ENCODE results near the gene ITFG1. TPM values are rescaled to one million over a fixed set of nuclear protein-coding genes. Genes with fewer than 3 reads are reported as not detected.
"Not testable (repeated sequence)": the region's sequence is repeated elsewhere in the genome, so short reads cannot be mapped to it uniquely, and the experiment has no call there.

ITFG1 gene
- total and polyA plus RNA-seq, 3 donors from 2014 or later: 94.7 to 130 (median 121) TPM

DNA sequence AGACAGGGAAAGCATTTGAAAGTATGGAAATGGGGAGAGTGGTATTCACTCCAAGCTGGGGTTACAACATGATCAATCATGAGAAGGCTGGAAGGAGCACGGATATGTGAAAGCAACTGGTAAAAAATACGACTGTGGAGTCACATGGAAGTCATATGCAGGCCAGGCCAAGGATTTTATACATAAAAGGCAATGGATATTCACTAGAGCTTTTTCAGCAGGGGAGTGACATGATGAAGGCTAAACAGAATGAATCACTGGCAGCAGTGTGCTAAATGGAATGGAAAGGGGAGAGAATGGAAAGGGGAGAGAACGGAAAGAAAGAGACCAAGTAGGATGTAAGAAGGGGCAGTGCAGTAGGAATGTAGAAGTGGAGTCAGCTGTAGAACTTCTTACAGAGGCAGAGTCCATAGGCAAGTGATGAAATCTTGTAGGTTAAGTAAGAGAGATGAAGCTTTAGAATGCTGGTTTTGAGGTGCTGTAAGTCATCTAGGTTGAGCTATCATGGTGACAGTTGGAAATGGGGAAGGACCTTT, 304.1 kb downstream of the ITFG1 start:
- no peak for TF ChIP-seq POLR2A (IDR thresholded peaks at IDR 0.05)
- TF ChIP-seq, protein P1, sequence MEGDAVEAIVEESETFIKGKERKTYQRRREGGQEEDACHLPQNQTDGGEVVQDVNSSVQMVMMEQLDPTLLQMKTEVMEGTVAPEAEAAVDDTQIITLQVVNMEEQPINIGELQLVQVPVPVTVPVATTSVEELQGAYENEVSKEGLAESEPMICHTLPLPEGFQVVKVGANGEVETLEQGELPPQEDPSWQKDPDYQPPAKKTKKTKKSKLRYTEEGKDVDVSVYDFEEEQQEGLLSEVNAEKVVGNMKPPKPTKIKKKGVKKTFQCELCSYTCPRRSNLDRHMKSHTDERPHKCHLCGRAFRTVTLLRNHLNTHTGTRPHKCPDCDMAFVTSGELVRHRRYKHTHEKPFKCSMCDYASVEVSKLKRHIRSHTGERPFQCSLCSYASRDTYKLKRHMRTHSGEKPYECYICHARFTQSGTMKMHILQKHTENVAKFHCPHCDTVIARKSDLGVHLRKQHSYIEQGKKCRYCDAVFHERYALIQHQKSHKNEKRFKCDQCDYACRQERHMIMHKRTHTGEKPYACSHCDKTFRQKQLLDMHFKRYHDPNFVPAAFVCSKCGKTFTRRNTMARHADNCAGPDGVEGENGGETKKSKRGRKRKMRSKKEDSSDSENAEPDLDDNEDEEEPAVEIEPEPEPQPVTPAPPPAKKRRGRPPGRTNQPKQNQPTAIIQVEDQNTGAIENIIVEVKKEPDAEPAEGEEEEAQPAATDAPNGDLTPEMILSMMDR (IDR thresholded peaks at IDR 0.05): no peak
- no peaks in the 10 kb centered on the region for H3K27me3 ChIP-seq
- no peak overlapping the region for H3K4me3 ChIP-seq
- H3K36me3 ChIP-seq (ENCODE audit: low read depth, missing control alignments): no peaks in the 10 kb centered on the region
- H3K27ac ChIP-seq: no peak overlapping the region
- intact Hi-C loops (cut with DNase I; ENCODE audit: low total_unique reads): no loop called here
- 74 to 85% methylated on average over 3 of the region's 3 CpGs for WGBS, 2 donors
- H3K9me3 ChIP-seq: no peaks in the 10 kb centered on the region
- no peak for DNase-seq
- no peaks in the 10 kb centered on the region for H3K4me1 ChIP-seq

DNA sequence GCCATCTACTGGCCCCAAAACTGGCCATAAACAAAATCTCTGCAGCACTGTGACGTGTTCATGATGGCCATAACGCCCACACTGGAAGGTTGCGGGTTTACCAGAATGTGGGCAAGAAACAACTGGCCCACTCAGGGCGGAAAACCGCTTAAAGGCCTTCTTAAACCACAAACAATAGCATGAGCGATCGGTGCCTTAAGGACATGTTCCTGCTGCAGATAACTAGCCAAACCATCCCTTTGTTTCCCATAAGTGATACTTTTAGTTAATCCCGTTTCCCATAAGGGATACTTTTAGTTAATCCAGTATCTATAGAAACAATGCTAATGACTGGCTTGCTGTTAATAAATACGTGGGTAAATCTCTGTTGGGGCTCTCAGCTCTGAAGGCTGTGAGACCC, 308.4 kb downstream of the ITFG1 start:
- H3K27ac ChIP-seq; intact Hi-C loops (cut with DNase I; ENCODE audit: low total_unique reads); H3K36me3 ChIP-seq (ENCODE audit: low read depth, missing control alignments); H3K9me3 ChIP-seq; H3K27me3 ChIP-seq; H3K4me3 ChIP-seq; H3K4me1 ChIP-seq; DNase-seq: not testable (repeated sequence)
- 98 to 99% methylated on average over 9 of the region's 9 CpGs for WGBS, 2 donors

DNA sequence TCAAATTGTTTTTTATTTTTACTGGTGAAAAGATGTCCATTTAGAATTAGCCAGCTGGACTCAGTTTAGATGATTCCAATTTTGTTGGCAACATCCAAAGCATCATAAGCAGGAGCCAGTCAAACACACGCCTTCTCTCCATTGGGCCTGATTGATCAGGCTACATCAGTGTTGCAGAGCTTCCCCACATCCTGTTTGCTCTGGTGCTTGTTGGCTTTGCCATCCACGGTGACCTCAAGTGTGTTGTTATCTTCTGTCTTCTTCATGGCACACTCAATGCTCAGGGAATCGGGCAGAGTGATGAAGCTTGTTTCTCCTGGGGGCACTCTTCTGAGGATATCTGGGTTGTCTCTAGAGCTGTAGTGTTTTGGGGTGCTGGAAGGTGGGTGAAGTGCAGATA, 310.8 kb downstream of the ITFG1 start:
- Histone ChIP-seq H3K9me3 (no peaks in the 10 kb centered on the region), H3K27me3 (no peaks in the 10 kb centered on the region), H3K4me1 (no peaks in the 10 kb centered on the region), H3K36me3 (ENCODE audit: low read depth, missing control alignments) (no peaks in the 10 kb centered on the region), H3K27ac (no peak overlapping the region), H3K4me3 (no peak overlapping the region)
- intact Hi-C loops (cut with DNase I; ENCODE audit: low total_unique reads): no loop called here
- TF ChIP-seq, protein P1 (IDR thresholded peaks at IDR 0.05): no peak
- no peak for TF ChIP-seq POLR2A (IDR thresholded peaks at IDR 0.05)
- 94 to 100% methylated on average over 3 of the region's 3 CpGs for WGBS, 2 donors
- no peak for DNase-seq

DNA sequence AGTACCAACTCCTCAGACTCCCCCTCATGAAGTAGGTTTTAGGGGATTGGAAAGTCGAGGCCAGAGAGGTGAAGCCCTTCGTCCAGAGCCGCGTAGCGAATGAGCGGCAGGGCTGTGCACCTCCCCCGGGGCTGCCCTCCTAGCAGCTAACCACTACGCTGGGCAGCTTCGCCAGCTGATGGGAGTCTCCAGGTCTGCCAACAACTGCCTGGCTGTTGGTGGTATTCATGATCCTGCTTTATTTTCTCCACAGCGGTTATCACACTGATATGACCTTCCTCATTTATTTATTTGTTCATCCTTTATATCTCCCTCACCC, 316.3 kb downstream of the ITFG1 start:
- DNase-seq: no peak

DNA sequence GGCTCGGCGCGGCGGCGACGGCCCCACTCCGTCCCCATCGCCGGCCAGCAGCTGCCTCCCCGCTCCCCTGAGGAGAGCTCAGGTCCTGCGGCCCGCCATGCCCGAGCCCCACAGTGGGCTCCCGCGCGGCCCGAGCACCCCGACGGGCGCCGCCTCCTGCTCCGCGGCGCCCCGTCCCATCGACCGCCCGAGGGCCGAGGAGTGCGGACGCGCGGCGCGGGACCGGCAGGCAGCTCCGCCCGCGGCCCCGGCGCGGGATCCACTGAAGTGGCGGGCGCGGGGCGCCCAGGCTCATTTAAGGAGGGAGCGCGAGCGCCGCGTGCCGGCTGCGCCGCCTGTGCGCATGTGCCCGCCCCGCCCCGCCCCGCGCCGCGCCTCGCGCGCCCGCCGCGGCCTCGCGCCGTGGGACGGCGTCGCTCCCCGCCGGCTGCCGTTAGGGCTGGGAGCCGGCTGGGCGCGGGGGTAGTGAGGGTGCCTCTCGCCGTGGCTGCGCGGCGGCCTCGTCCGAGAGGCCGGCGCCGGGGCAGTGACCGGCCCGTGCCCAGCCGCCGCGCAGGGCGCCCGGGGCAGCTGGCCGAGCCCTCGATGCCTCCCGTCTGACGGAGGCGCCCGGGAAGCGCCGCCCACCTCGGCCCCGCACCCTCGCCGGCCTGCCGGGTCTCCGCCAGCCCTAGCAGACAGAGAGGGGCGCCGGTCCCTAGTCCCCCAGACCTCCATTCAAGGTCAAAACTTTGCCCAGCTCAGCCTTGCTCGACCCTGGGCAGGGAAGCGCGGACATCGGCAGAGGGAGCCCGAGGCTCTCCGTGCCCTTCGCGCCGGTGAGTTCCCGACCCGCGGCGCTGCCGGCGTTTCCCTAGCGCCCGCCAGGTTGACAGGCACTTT, 316.9 kb downstream of the ITFG1 start, which contains the start of gene NETO2:
TSS of gene NETO2 (minus strand) at position 269 of the 882 bp plus-strand sequence. CDS start 333 bp downstream, outside the sequence.
- Histone ChIP-seq H3K27ac (peak within 1 kb of the TSS; percentile 26 to 82), H3K4me1 (no peaks in the 10 kb centered on the region), H3K4me3 (peak within 1 kb of the TSS; percentile 60 to 67), H3K36me3 (ENCODE audit: low read depth, missing control alignments) (no peaks in the 10 kb centered on the region), H3K27me3 (no peaks in the 10 kb centered on the region), H3K9me3 (no peaks in the 10 kb centered on the region)
- TF ChIP-seq POLR2A (IDR thresholded peaks at IDR 0.05): no peak
- TF ChIP-seq, protein P1 (IDR thresholded peaks at IDR 0.05): peak; percentile 36 to 58 (median 37)
- intact Hi-C loops (cut with DNase I; ENCODE audit: low total_unique reads): loop anchor here (10.0 kb wide), 1 partner anchor 911 kb away; no protein-coding TSS in a partner anchor
- WGBS, 2 donors: 1 to 10% methylated on average over 2 to 29 of the region's 130 CpGs
- peak; percentile 71 for DNase-seq

More for the DNA sequence above, 316.3 kb downstream of the ITFG1 start:
- Histone ChIP-seq H3K27me3 (no peaks in the 10 kb centered on the region), H3K27ac (peak overlapping the region; percentile 26 to 82), H3K36me3 (ENCODE audit: low read depth, missing control alignments) (no peaks in the 10 kb centered on the region), H3K4me3 (peak overlapping the region; percentile 60 to 65), H3K9me3 (no peaks in the 10 kb centered on the region), H3K4me1 (no peaks in the 10 kb centered on the region)
- 10 to 13% methylated on average over 10 of the region's 10 CpGs for WGBS, 2 donors
- TF ChIP-seq, protein P1 (IDR thresholded peaks at IDR 0.05): peak in 2 of 3 experiments; percentile 3 to 9
- no peak for TF ChIP-seq POLR2A (IDR thresholded peaks at IDR 0.05)
- intact Hi-C loops (cut with DNase I; ENCODE audit: low total_unique reads): loop anchor here (10.0 kb wide), 1 partner anchor 910 kb away; no protein-coding TSS in a partner anchor

All from testis (tissue), 3 donors.